KMS-11 (cell line): ENCODE measurements around the gene COL1A1.

ENCODE experiments used
- H2AFZ ChIP-seq: fragments of 200-600 bp; sonication (generic); 2 replicates; pipeline ENCODE4 v1.6.1; 2016; ENCODE audit warnings: antibody characterized with exemption, mixed run types, low read depth
- H3K27ac ChIP-seq: fragments of 200-600 bp; sonication (generic); 2 replicates; pipeline ENCODE4 v1.6.1; 2016; ENCODE audit warnings: mild to moderate bottlenecking, mixed run types
- H3K27me3 ChIP-seq: fragments of 200-600 bp; sonication (generic); 2 replicates; pipeline ENCODE4 v1.6.1; 2017; ENCODE audit warnings: mild to moderate bottlenecking, low read depth, mixed run types, moderate library complexity; ENCODE audit not compliant: insufficient read depth
- H3K36me3 ChIP-seq: fragments of 200-600 bp; sonication (generic); 2 replicates; pipeline ENCODE4 v1.6.1; 2017; ENCODE audit warnings: mild to moderate bottlenecking, mixed run types; ENCODE audit not compliant: insufficient read depth
- H3K4me1 ChIP-seq: fragments of 200-600 bp; sonication (generic); 2 replicates; pipeline ENCODE4 v1.6.1; 2016; ENCODE audit warnings: mild to moderate bottlenecking, low read depth, mixed run types; ENCODE audit not compliant: poor library complexity, severe bottlenecking
- H3K4me2 ChIP-seq: fragments of 200-600 bp; sonication (generic); 2 replicates; pipeline ENCODE4 v1.7.0; 2016; ENCODE audit warnings: mild to moderate bottlenecking, mixed run types
- H3K4me3 ChIP-seq: fragments of 200-600 bp; sonication (generic); IDR thresholded peaks from 2 replicates; pipeline ENCODE4 v1.6.1; 2017; ENCODE audit warnings: low read depth, low read length, mixed read lengths; ENCODE audit not compliant: insufficient read depth
- H3K79me2 ChIP-seq: fragments of 200-600 bp; sonication (generic); 2 replicates; pipeline ENCODE4 v1.6.1; 2016; ENCODE audit warnings: low read depth, mixed run types; ENCODE audit not compliant: insufficient read depth
- H3K9ac ChIP-seq: fragments of 200-600 bp; sonication (generic); 2 replicates; pipeline ENCODE4 v1.6.1; 2016; ENCODE audit warnings: mild to moderate bottlenecking, mixed run types
- H4K20me1 ChIP-seq: fragments of 200-600 bp; sonication (generic); 2 replicates; pipeline ENCODE4 v1.6.1; 2016; ENCODE audit warnings: mild to moderate bottlenecking, mixed run types; ENCODE audit not compliant: insufficient read depth
- TF ChIP-seq, protein P1 (sequence below): fragments of 200-600 bp; sonication (generic); conservative IDR thresholded peaks from 2 replicates; pipeline ENCODE4 v1.6.1; 2017; ENCODE audit warnings: low read depth, mild to moderate bottlenecking, antibody characterized with exemption, low read length, moderate library complexity, mixed read lengths

COL1A1 gene

GRCh38 chr17:50218771-50219315 lies 17.4 kb upstream of the COL1A1 start:
- H3K27me3 ChIP-seq: no peaks in the 10 kb centered on the region; the same call in 1 of the 2 replicates
- H3K9ac ChIP-seq: no peak overlapping the region
- H3K4me3 ChIP-seq: no peak overlapping the region
- H2AFZ ChIP-seq: no peak overlapping the region
- H3K4me2 ChIP-seq: no peak overlapping the region
- no peaks in the 10 kb centered on the region for H3K36me3 ChIP-seq
- H4K20me1 ChIP-seq: no peaks in the 10 kb centered on the region
- no peaks in the 10 kb centered on the region for H3K4me1 ChIP-seq
- TF ChIP-seq, protein P1, sequence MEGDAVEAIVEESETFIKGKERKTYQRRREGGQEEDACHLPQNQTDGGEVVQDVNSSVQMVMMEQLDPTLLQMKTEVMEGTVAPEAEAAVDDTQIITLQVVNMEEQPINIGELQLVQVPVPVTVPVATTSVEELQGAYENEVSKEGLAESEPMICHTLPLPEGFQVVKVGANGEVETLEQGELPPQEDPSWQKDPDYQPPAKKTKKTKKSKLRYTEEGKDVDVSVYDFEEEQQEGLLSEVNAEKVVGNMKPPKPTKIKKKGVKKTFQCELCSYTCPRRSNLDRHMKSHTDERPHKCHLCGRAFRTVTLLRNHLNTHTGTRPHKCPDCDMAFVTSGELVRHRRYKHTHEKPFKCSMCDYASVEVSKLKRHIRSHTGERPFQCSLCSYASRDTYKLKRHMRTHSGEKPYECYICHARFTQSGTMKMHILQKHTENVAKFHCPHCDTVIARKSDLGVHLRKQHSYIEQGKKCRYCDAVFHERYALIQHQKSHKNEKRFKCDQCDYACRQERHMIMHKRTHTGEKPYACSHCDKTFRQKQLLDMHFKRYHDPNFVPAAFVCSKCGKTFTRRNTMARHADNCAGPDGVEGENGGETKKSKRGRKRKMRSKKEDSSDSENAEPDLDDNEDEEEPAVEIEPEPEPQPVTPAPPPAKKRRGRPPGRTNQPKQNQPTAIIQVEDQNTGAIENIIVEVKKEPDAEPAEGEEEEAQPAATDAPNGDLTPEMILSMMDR: no peak
- no peak overlapping the region for H3K27ac ChIP-seq
- H3K79me2 ChIP-seq: no peaks in the 10 kb centered on the region

DNA sequence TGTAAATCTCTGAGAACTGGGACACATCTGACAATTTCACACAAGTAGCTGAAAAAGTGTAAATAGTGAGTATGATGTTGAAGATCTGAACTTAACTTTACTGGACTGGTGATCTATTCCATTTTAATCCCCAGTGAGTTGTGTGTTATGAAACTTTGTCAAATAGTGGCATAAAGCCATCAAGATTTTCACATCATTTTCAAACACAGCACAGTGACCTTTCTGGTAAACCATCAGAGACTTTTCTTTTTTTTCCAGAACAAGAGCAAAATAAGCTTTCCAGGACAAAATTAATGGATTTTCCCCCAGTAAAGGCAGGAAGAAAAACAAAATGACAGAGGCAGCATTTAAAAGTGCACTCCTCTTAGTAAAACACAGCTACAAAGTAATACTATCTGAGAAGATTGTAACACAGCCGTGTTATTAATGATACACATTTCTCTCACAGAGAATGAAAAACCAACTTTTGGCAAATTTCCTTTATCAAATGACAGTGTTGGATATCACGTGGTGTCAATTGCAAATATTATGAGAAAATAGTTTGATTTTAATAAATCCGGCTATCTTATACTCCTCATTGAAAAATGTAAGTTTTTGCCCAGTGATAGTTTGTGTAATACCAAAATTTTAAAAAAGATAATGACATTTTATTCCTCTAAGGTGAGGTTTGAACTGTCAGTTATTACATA lies 16.8 kb upstream of the COL1A1 start:
- no peak overlapping the region for H2AFZ ChIP-seq
- no peak overlapping the region for H3K4me3 ChIP-seq
- TF ChIP-seq, protein P1: no peak
- no peaks in the 10 kb centered on the region for H3K79me2 ChIP-seq
- H3K27ac ChIP-seq: no peak overlapping the region
- no peak overlapping the region for H3K9ac ChIP-seq
- no peaks in the 10 kb centered on the region; the same call in 1 of the 2 replicates for H3K27me3 ChIP-seq
- no peaks in the 10 kb centered on the region for H3K36me3 ChIP-seq
- no peaks in the 10 kb centered on the region for H4K20me1 ChIP-seq
- peaks cover 4% of the 10 kb centered on the region for H3K4me1 ChIP-seq
- H3K4me2 ChIP-seq: no peak overlapping the region

GRCh38 chr17:50217591-50217990 lies 16.2 kb upstream of the COL1A1 start:
- H3K36me3 ChIP-seq: no peaks in the 10 kb centered on the region
- TF ChIP-seq, protein P1: no peak
- H2AFZ ChIP-seq: no peak overlapping the region
- H3K79me2 ChIP-seq: no peaks in the 10 kb centered on the region
- no peak overlapping the region for H3K4me3 ChIP-seq
- H3K27ac ChIP-seq: no peak overlapping the region
- peaks cover 10% of the 10 kb centered on the region for H3K4me1 ChIP-seq
- no peaks in the 10 kb centered on the region for H4K20me1 ChIP-seq
- no peak overlapping the region for H3K4me2 ChIP-seq
- H3K27me3 ChIP-seq: no peaks in the 10 kb centered on the region; the same call in 1 of the 2 replicates
- no peak overlapping the region for H3K9ac ChIP-seq

GRCh38 chr17:50214976-50215760 lies 13.7 kb upstream of the COL1A1 start:
- H3K4me1 ChIP-seq: peaks cover 15% of the 10 kb centered on the region
- no peak overlapping the region for H3K9ac ChIP-seq
- H3K36me3 ChIP-seq: no peaks in the 10 kb centered on the region
- H4K20me1 ChIP-seq: no peaks in the 10 kb centered on the region
- no peak overlapping the region for H3K27ac ChIP-seq
- H3K4me2 ChIP-seq: no peak overlapping the region
- no peak overlapping the region for H3K4me3 ChIP-seq
- no peak overlapping the region for H2AFZ ChIP-seq
- H3K79me2 ChIP-seq: no peaks in the 10 kb centered on the region
- TF ChIP-seq, protein P1: no peak
- H3K27me3 ChIP-seq: peaks cover 4% of the 10 kb centered on the region
